Measurements from ENCODE around the gene MAP4K3. TPM values are rescaled to one million over a fixed set of nuclear protein-coding genes. Genes with fewer than 3 reads are reported as not detected.
A peak's percentile ranks its signal among the peaks of the same experiment; 100 is the strongest.

The MAP4K3 gene
- total and polyA plus RNA-seq, 9 of the 15 experiments (the other 6 are each of a cell fraction or from before 2014, with no cell fraction given) = 3.1 to 30.0 (median 16.9) TPM

DNA sequence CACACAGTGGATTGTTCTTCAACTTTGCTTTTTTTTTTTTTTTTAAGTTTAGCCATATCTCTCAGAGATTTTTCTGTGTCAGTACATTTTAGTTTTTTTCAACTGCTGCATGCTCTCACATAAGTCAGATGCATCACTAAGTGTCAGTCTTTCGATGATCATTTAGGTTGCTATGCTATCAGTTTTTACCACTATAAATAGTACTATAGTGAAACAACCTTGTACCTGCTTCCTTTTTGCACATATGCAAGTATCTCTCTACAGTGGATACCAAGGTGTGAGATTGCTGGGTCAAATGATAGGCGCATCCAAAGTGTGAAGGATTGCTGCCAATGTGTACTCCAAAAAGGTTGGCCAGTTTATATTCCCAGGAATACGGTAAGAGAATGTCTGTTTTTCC, 33.5 kb upstream of the MAP4K3 start:
- DNase-seq (ENCODE audit: extremely low read depth in 1 of 4, low spot score in 3 of 4) (no peak), FAIRE-seq (no peak), ATAC-seq (no peak)
- H3K4me2 ChIP-seq (ENCODE audit: insufficient read depth, low read length) = no peak overlapping the region
- 62% methylated on average over 3 of the region's 3 CpGs for WGBS (ENCODE audit: insufficient coverage, low coverage, missing lambda C conversion rate)
- H3K27ac ChIP-seq (ENCODE audit: extremely low read depth, low read depth, low read length) = no peak overlapping the region
- BruUV-seq (replicated peaks) = no TSS peak
- no peak overlapping the region for H2AFZ ChIP-seq (ENCODE audit: low read depth, low read length)
- no peak overlapping the region for H3K9ac ChIP-seq (ENCODE audit: insufficient read depth in 1 of 2, low read depth in 2 of 2, low read length in 2 of 2)
- TF ChIP-seq DDX20 (tag; IDR thresholded peaks at IDR 0.05; ENCODE audit: low read depth) (no peak), ZNF121 (CRISPR knock-in tag; conservative IDR thresholded peaks at IDR 0.05) (no peak), CBFA2T2 (conservative IDR thresholded peaks at IDR 0.05) (no peak), ZKSCAN3 (CRISPR knock-in tag; IDR thresholded peaks at IDR 0.05) (no peak)
- intact Hi-C loops (cut with micrococcal nuclease) (no loop called here), in situ Hi-C loops (cut with MboI) (no loop called here)
- no peaks in the 10 kb centered on the region for H3K27me3 ChIP-seq (ENCODE audit: control insufficient read depth in 2 of 2, insufficient read depth in 2 of 2, low read length in 2 of 2)
- no peaks in the 10 kb centered on the region for H4K20me1 ChIP-seq (replicated peaks; ENCODE audit: control insufficient read depth, insufficient read depth, low read length)
- ChIA-PET POLR2A (no interaction called here), CTCF (ENCODE audit: low intra/inter-chr PET ratio) (no interaction called here)
- H3K36me3 ChIP-seq (ENCODE audit: control insufficient read depth, insufficient read depth, low read length) = no peaks in the 10 kb centered on the region
- no peaks in the 10 kb centered on the region for H3K79me2 ChIP-seq (ENCODE audit: control insufficient read depth, insufficient read depth, low read length)
- H3K9me1 ChIP-seq (ENCODE audit: control insufficient read depth, insufficient read depth, low read length) = no peaks in the 10 kb centered on the region
- no peak overlapping the region for H3K4me3 ChIP-seq
- no peaks in the 10 kb centered on the region for H3K9me3 ChIP-seq (replicated peaks; ENCODE audit: control insufficient read depth, insufficient read depth, low read depth, low read length)
- H3K4me1 ChIP-seq (replicated peaks in 1 of 2; ENCODE audit: control insufficient read depth in 2 of 2, insufficient read depth in 2 of 2, low read length in 2 of 2) = peaks cover 7 to 25% of the 10 kb centered on the region in 2 experiments

DNA sequence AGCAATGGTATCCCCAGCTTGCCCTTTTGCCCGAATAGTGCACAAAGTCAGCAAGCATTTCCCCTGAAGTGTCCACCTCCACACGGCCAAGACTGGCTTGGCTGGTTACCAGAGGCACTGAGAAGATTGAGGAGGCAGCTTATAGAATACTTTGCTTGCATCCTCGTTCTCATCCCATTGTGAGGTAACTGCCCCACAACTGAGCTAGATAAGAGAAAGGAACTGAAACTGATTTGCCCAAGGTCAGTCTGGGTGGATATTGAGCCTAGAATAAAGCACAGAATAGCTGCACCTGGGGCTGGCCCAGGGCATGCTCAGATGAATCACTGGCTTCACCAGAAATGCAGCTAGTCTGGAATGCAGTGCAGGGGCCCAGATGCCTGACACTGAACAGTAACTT, 32.7 kb upstream of the MAP4K3 start:
- no peak overlapping the region for H3K4me3 ChIP-seq
- H3K4me2 ChIP-seq (ENCODE audit: insufficient read depth, low read length) = peak overlapping the region; percentile 26; the same call in 1 of the 2 replicates
- POLR2A ChIA-PET = interaction anchor here (1.1 to 1.2 kb wide), 2 partner anchors 9 to 21 kb away, joined by 4 to 5 read pairs; no protein-coding TSS in a partner anchor
- H4K20me1 ChIP-seq (replicated peaks; ENCODE audit: control insufficient read depth, insufficient read depth, low read length) = no peaks in the 10 kb centered on the region
- H3K79me2 ChIP-seq (ENCODE audit: control insufficient read depth, insufficient read depth, low read length) = no peaks in the 10 kb centered on the region
- H3K27me3 ChIP-seq (ENCODE audit: control insufficient read depth in 2 of 2, insufficient read depth in 2 of 2, low read length in 2 of 2) = no peaks in the 10 kb centered on the region
- WGBS (ENCODE audit: insufficient coverage, low coverage, missing lambda C conversion rate) = 0% methylated on average over 3 of the region's 3 CpGs
- peak; percentile 25; the same call in 1 of the 2 replicates for TF ChIP-seq CBFA2T3 (IDR thresholded peaks at IDR 0.05)
- TF ChIP-seq RCOR1 (IDR thresholded peaks at IDR 0.05; ENCODE audit: borderline replicate concordance in 1 of 2, low read depth in 2 of 2, low read length in 2 of 2) = peak in 1 of 2 experiments; percentile 92; a peak in 2 of 4 replicates
- TF ChIP-seq, protein P1, sequence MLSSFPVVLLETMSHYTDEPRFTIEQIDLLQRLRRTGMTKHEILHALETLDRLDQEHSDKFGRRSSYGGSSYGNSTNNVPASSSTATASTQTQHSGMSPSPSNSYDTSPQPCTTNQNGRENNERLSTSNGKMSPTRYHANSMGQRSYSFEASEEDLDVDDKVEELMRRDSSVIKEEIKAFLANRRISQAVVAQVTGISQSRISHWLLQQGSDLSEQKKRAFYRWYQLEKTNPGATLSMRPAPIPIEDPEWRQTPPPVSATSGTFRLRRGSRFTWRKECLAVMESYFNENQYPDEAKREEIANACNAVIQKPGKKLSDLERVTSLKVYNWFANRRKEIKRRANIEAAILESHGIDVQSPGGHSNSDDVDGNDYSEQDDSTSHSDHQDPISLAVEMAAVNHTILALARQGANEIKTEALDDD (IDR thresholded peaks at IDR 0.05) = peak; percentile 78
- TF ChIP-seq FOXJ2 (tag; IDR thresholded peaks at IDR 0.05) = no peak
- TF ChIP-seq ZEB2 (IDR thresholded peaks at IDR 0.05) = no peak
- peak; percentile 17; the same call in 1 of the 2 replicates for TF ChIP-seq ARID1B (IDR thresholded peaks at IDR 0.05)
- 0 out of 2 replicates have a peak, but pooled peaks have one; percentile 1 for TF ChIP-seq CBFA2T2 (conservative IDR thresholded peaks at IDR 0.05)
- TF ChIP-seq GATAD2A (IDR thresholded peaks at IDR 0.05) = no peak
- TF ChIP-seq KDM1A (IDR thresholded peaks at IDR 0.05) = peak; percentile 75 to 82
- TF ChIP-seq PHF21A (IDR thresholded peaks at IDR 0.05; ENCODE audit: borderline replicate concordance, low read depth) = peak; percentile 91; the same call in 1 of the 2 replicates
- peak; percentile 48 to 61 for TF ChIP-seq NRF1 (conservative IDR thresholded peaks at IDR 0.05 in 1 of 2, IDR thresholded peaks at IDR 0.05 in 1 of 2)
- TF ChIP-seq HDAC2 (IDR thresholded peaks at IDR 0.05) = 0 out of 2 replicates have a peak, but pooled peaks have one; percentile 29
- no peaks in the 10 kb centered on the region for H3K9me1 ChIP-seq (ENCODE audit: control insufficient read depth, insufficient read depth, low read length)
- DNase-seq (ENCODE audit: extremely low read depth in 1 of 4, low spot score in 3 of 4) (peak in 2 of 4 experiments; percentile 22 to 35), FAIRE-seq (peak; percentile 82), ATAC-seq (peak; percentile 63)
- in situ Hi-C loops (cut with MboI) = no loop called here
- H3K36me3 ChIP-seq (ENCODE audit: control insufficient read depth, insufficient read depth, low read length) = no peaks in the 10 kb centered on the region
- no peak overlapping the region; a peak in 1 of 4 replicates for H3K9ac ChIP-seq (ENCODE audit: insufficient read depth in 1 of 2, low read depth in 2 of 2, low read length in 2 of 2)
- peaks cover 7 to 25% of the 10 kb centered on the region in 2 experiments for H3K4me1 ChIP-seq (replicated peaks in 1 of 2; ENCODE audit: control insufficient read depth in 2 of 2, insufficient read depth in 2 of 2, low read length in 2 of 2)
- H3K9me3 ChIP-seq (replicated peaks; ENCODE audit: control insufficient read depth, insufficient read depth, low read depth, low read length) = no peaks in the 10 kb centered on the region
- CTCF ChIA-PET (ENCODE audit: low intra/inter-chr PET ratio) = no interaction called here
- no peak overlapping the region for H3K27ac ChIP-seq (ENCODE audit: extremely low read depth, low read depth, low read length)
- no TSS peak for BruUV-seq (replicated peaks)
- intact Hi-C loops (cut with micrococcal nuclease) = no loop called here
- no peak overlapping the region for H2AFZ ChIP-seq (ENCODE audit: low read depth, low read length)
